Measurements from ENCODE around the gene SLC30A2. TPM values are rescaled to one million over a fixed set of nuclear protein-coding genes. Genes with fewer than 3 reads are reported as not detected.

SLC30A2 gene
- total and polyA plus RNA-seq, 9 of the 15 experiments (the other 6 are each of a cell fraction or from before 2014, with no cell fraction given) = 0.01 to 0.18 (median 0.06) TPM; not detected in 3

DNA sequence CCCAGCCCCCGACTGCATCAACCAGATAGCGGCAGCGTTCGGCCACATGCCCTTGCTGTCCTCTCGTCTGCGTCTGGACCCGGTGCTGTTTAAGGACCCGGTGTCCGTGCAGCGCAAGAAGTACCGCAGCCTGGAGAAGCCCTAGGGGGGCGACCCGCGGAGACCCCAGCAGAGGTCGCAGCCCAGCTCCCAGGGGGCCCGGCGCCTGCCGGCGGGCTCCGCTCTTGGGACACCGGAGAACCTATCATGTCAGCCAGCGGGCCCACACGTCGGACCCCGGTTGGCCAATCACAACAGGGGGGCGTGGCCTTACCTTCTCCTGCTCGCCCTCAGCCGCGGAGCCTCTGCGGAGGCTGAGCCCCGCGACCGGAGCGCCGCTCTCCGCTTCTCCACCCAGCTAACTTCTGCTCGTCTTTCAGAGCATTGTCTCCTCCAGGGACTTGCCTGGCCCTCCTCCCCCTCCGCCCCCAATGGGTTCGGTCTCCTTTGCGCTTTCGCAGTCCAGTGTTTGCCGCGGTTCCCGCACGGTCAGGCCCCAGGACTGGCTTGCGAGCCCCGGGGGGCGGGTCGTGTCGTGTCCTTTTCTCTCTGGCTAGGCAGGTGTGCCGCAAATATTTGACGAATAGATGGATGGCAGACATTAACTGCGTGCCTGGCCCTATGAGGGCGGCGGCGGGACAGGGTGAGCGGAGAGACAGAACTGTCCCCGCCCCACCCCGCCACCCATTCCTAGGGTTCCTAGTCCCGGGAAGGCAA is 10.5 kb downstream of the SLC30A2 start (continued):
- TF ChIP-seq HDAC2 (IDR thresholded peaks at IDR 0.05) = no peak; the same call in 1 of the 2 replicates
- TF ChIP-seq, protein P1, sequence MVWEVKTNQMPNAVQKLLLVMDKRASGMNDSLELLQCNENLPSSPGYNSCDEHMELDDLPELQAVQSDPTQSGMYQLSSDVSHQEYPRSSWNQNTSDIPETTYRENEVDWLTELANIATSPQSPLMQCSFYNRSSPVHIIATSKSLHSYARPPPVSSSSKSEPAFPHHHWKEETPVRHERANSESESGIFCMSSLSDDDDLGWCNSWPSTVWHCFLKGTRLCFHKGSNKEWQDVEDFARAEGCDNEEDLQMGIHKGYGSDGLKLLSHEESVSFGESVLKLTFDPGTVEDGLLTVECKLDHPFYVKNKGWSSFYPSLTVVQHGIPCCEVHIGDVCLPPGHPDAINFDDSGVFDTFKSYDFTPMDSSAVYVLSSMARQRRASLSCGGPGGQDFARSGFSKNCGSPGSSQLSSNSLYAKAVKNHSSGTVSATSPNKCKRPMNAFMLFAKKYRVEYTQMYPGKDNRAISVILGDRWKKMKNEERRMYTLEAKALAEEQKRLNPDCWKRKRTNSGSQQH (CRISPR knock-in tag; IDR thresholded peaks at IDR 0.05) = peak; percentile 52; the same call in 1 of the 2 replicates
- no peak for TF ChIP-seq ZNF668 (CRISPR knock-in tag; IDR thresholded peaks at IDR 0.05)
- TF ChIP-seq ZNF408 (CRISPR knock-in tag; IDR thresholded peaks at IDR 0.05; ENCODE audit: low read depth) = no peak
- TF ChIP-seq IRF1 (CRISPR knock-in tag; IDR thresholded peaks at IDR 0.05; ENCODE audit: borderline replicate concordance) = no peak
- no peak for TF ChIP-seq ZBTB8A (IDR thresholded peaks at IDR 0.05; ENCODE audit: partially characterized antibody)
- no peak for TF ChIP-seq MCM5 (IDR thresholded peaks at IDR 0.05; ENCODE audit: low read depth)
- TF ChIP-seq DDX20 (tag; IDR thresholded peaks at IDR 0.05; ENCODE audit: low read depth) = no peak
- no peak for TF ChIP-seq U2AF1 (optimal IDR thresholded peaks at IDR 0.05; ENCODE audit: low read depth, low read length)
- TF ChIP-seq SNIP1 (IDR thresholded peaks at IDR 0.05; ENCODE audit: low read depth) = no peak
- peak; percentile 71; the same call in 1 of the 2 replicates for TF ChIP-seq GTF2F1 (IDR thresholded peaks at IDR 0.05; ENCODE audit: low read depth, low read length)
- no peak for TF ChIP-seq ZNF174 (CRISPR knock-in tag; IDR thresholded peaks at IDR 0.05)
- no peak for TF ChIP-seq NR1H2 (CRISPR knock-in tag; IDR thresholded peaks at IDR 0.05)
- TF ChIP-seq RBM22 (IDR thresholded peaks at IDR 0.05; ENCODE audit: low read depth, low read length, poor library complexity, severe bottlenecking) = peak; percentile 19
- 0 out of 2 replicates have a peak, but pooled peaks have one; percentile 2 for TF ChIP-seq SMC3 (conservative IDR thresholded peaks at IDR 0.05; ENCODE audit: insufficient read depth, low read depth, low read length)
- TF ChIP-seq, protein P2, sequence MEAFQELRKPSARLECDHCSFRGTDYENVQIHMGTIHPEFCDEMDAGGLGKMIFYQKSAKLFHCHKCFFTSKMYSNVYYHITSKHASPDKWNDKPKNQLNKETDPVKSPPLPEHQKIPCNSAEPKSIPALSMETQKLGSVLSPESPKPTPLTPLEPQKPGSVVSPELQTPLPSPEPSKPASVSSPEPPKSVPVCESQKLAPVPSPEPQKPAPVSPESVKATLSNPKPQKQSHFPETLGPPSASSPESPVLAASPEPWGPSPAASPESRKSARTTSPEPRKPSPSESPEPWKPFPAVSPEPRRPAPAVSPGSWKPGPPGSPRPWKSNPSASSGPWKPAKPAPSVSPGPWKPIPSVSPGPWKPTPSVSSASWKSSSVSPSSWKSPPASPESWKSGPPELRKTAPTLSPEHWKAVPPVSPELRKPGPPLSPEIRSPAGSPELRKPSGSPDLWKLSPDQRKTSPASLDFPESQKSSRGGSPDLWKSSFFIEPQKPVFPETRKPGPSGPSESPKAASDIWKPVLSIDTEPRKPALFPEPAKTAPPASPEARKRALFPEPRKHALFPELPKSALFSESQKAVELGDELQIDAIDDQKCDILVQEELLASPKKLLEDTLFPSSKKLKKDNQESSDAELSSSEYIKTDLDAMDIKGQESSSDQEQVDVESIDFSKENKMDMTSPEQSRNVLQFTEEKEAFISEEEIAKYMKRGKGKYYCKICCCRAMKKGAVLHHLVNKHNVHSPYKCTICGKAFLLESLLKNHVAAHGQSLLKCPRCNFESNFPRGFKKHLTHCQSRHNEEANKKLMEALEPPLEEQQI (IDR thresholded peaks at IDR 0.05) = no peak
- no peak for TF ChIP-seq SMAD3 (CRISPR knock-in tag; conservative IDR thresholded peaks at IDR 0.05)
- TF ChIP-seq ZC3H4 (CRISPR knock-in tag; IDR thresholded peaks at IDR 0.05; ENCODE audit: borderline replicate concordance) = no peak; the same call in 1 of the 2 replicates
- TF ChIP-seq CBFA2T3 (IDR thresholded peaks at IDR 0.05) = no peak; the same call in 1 of the 2 replicates
- TF ChIP-seq ZSCAN32 (CRISPR knock-in tag; IDR thresholded peaks at IDR 0.05) = no peak
- no peak for TF ChIP-seq ZNF785 (CRISPR knock-in tag; IDR thresholded peaks at IDR 0.05)
- no peak for TF ChIP-seq TCF7 (IDR thresholded peaks at IDR 0.05; ENCODE audit: borderline replicate concordance)
- TF ChIP-seq USF1 (CRISPR knock-in tag; IDR thresholded peaks at IDR 0.05) = no peak; the same call in 1 of the 2 replicates
